Endothelial cell of umbilical vein (primary cell): ENCODE results near the gene CCDC177.

Experiments
- CTCF ChIP-seq, 2 donors: IDR thresholded peaks; 1 replicate in 1 of 2; 2 replicates in 1 of 2; pipeline ENCODE4 v1.5.1; 2011; ENCODE audit warnings: low read length in 2 of 2, mild to moderate bottlenecking in 2 of 2, moderate library complexity in 2 of 2, control low read depth in 1 of 2, inconsistent platforms in 1 of 2, low read depth in 1 of 2; ENCODE audit not compliant: insufficient read depth in 1 of 2; ENCODE audit errors: extremely low read depth in 1 of 2
- EZH2 ChIP-seq: IDR thresholded peaks from 2 replicates; pipeline ENCODE4 v1.6.1; 2012; ENCODE audit warnings: borderline replicate concordance, low read depth, mild to moderate bottlenecking, moderate library complexity, low read length, inconsistent platforms; ENCODE audit not compliant: severe bottlenecking
- FOS ChIP-seq: IDR thresholded peaks from 2 replicates; pipeline ENCODE4 v1.6.1; 2011; ENCODE audit warnings: mild to moderate bottlenecking, low read length, moderate library complexity, borderline replicate concordance; ENCODE audit not compliant: insufficient read depth
- GATA2 ChIP-seq: IDR thresholded peaks from 2 replicates; pipeline ENCODE4 v1.7.0; 2011; ENCODE audit warnings: low read depth, mild to moderate bottlenecking, moderate library complexity, mixed read lengths, low read length; ENCODE audit not compliant: insufficient read length, insufficient read depth
- JUN ChIP-seq: IDR thresholded peaks from 2 replicates; pipeline ENCODE4 v1.6.1; 2011; ENCODE audit warnings: borderline replicate concordance, low read depth; ENCODE audit not compliant: insufficient read length, insufficient read depth
- MAX ChIP-seq: IDR thresholded peaks from 2 replicates; pipeline ENCODE4 v1.6.1; 2011; ENCODE audit not compliant: insufficient read depth, insufficient read length
- MYC ChIP-seq: IDR thresholded peaks from one replicate; pipeline ENCODE4 v1.6.1; 2011; ENCODE audit warnings: mild to moderate bottlenecking, low read depth, low read length
- POLR2A ChIP-seq: IDR thresholded peaks from 2 replicates; pipeline ENCODE4 v1.6.1; 2012; ENCODE audit warnings: low read depth, mild to moderate bottlenecking, control low read depth, low read length
- POLR2AphosphoS5 ChIP-seq: IDR thresholded peaks from 2 replicates; pipeline ENCODE4 v1.6.1; 2012; ENCODE audit warnings: low read depth, mild to moderate bottlenecking, control low read depth, low read length, moderate library complexity; ENCODE audit not compliant: insufficient read depth

DNA sequence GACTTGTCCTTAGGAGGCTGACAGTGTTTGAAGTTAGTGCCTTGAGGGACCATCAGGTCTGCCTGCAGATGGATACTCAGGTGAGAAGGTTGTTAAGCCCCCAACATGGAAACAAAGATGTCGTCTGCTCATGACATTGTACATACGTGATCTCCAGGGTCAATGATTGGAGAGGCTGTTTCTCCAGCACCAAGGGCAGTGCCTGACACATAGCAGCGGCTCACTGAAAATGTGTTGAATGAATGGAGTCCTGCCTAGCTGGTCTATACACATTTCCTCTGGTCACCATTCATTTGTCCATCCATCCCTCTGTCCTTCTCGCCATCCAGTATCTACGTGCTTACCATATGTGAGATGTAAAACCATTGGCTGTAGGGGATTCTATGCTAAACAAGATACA lies 7.1 kb downstream of the CCDC177 start:
- no peak for TF ChIP-seq CTCF (IDR thresholded peaks at IDR 0.05; ENCODE audit: extremely low read depth in 1 of 2, insufficient read depth in 1 of 2, low read depth in 1 of 2, low read length in 2 of 2)
- TF ChIP-seq POLR2A = no peak
- TF ChIP-seq GATA2 = no peak
- TF ChIP-seq JUN = no peak
- no peak for TF ChIP-seq EZH2
- no peak for TF ChIP-seq MAX
- TF ChIP-seq POLR2AphosphoS5 = no peak
- no peak for TF ChIP-seq MYC
- TF ChIP-seq FOS = no peak
